Measurements from ENCODE around the gene TICAM2. TPM values are rescaled to one million over a fixed set of nuclear protein-coding genes. Genes with fewer than 3 reads are reported as not detected.

Gene TICAM2
- total and polyA plus RNA-seq, 10 of the 15 experiments (the other 5 are each of a cell fraction or from before 2014, with no cell fraction given): 0.14 to 7.0 (median 2.9) TPM

DNA sequence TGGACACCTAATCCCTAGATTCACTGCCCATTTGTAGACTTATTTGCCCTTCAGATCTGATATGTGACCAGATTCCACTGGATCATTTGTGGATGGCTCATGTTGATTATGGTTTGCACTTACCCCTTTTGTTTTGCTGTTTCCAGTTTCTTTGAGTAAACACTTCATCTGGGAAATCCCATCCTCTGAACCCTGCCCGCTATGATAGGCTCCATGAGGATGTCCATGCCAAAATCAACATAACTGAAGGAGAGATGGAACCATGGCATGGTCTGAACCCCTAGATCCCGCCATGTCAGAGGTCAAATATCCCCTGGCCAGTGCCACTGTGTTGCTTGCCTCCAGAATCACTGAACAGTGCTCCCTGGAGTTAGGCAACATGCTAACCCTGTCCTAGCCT lies 46.0 kb downstream of the TICAM2 start:
- in situ Hi-C loops (cut with MboI): no loop called here
- Histone ChIP-seq H3K9ac (ENCODE audit: control insufficient read depth, insufficient read depth, low read length) (no peak overlapping the region), H2AFZ (ENCODE audit: control insufficient read depth, low read depth, low read length) (no peak overlapping the region), H3K27ac (ENCODE audit: control insufficient read depth, insufficient read depth) (no peak overlapping the region), H3K4me1 (ENCODE audit: control insufficient read depth, insufficient read depth, low read length) (no peaks in the 10 kb centered on the region), H3K4me3 (no peak overlapping the region), H3K9me3 (replicated peaks; ENCODE audit: control insufficient read depth, insufficient read depth, low read length) (no peaks in the 10 kb centered on the region; the same call in 2 of the 3 replicates), H3K27me3 (replicated peaks in 1 of 2; ENCODE audit: control insufficient read depth in 2 of 2, insufficient read depth in 2 of 2, low read length in 1 of 2) (no peaks in the 10 kb centered on the region), H3K36me3 (ENCODE audit: control insufficient read depth in 2 of 2, insufficient read depth in 2 of 2, low read length in 1 of 2) (no peaks in the 10 kb centered on the region), H3K79me2 (ENCODE audit: control insufficient read depth, insufficient read depth, low read length) (no peaks in the 10 kb centered on the region), H4K20me1 (ENCODE audit: control insufficient read depth, insufficient read depth) (no peaks in the 10 kb centered on the region), H3K4me2 (ENCODE audit: control insufficient read depth, insufficient read depth) (no peak overlapping the region)
- 86% methylated on average over 2 of the region's 2 CpGs for WGBS (ENCODE audit: insufficient coverage, insufficient replicate concordance, low lambda C conversion rate, missing lambda C conversion rate)
- FAIRE-seq (no peak), DNase-seq (ENCODE audit: low read depth, low spot score) (no peak), ATAC-seq (no peak)
- ChIA-PET SMC1A (ENCODE audit: uncharacterized antibody, unreplicated experiment) (interaction anchor here (1.5 to 6.3 kb wide), 3 partner anchors 12 to 247 kb away, joined by 6 to 56 read pairs (median 32); no protein-coding TSS in a partner anchor), POLR2A (no interaction called here), CTCF (interaction anchor here (3.0 kb wide), 1 partner anchor 19 kb away, joined by 15 read pairs; no protein-coding TSS in a partner anchor), RAD21 (ENCODE audit: unreplicated experiment) (no interaction called here)
- no TSS peak for BruUV-seq (replicated peaks)
- intact Hi-C loops (cut with micrococcal nuclease; ENCODE audit: unreplicated experiment): no loop called here
- TF ChIP-seq, protein P1, sequence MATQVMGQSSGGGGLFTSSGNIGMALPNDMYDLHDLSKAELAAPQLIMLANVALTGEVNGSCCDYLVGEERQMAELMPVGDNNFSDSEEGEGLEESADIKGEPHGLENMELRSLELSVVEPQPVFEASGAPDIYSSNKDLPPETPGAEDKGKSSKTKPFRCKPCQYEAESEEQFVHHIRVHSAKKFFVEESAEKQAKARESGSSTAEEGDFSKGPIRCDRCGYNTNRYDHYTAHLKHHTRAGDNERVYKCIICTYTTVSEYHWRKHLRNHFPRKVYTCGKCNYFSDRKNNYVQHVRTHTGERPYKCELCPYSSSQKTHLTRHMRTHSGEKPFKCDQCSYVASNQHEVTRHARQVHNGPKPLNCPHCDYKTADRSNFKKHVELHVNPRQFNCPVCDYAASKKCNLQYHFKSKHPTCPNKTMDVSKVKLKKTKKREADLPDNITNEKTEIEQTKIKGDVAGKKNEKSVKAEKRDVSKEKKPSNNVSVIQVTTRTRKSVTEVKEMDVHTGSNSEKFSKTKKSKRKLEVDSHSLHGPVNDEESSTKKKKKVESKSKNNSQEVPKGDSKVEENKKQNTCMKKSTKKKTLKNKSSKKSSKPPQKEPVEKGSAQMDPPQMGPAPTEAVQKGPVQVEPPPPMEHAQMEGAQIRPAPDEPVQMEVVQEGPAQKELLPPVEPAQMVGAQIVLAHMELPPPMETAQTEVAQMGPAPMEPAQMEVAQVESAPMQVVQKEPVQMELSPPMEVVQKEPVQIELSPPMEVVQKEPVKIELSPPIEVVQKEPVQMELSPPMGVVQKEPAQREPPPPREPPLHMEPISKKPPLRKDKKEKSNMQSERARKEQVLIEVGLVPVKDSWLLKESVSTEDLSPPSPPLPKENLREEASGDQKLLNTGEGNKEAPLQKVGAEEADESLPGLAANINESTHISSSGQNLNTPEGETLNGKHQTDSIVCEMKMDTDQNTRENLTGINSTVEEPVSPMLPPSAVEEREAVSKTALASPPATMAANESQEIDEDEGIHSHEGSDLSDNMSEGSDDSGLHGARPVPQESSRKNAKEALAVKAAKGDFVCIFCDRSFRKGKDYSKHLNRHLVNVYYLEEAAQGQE (IDR thresholded peaks at IDR 0.05; ENCODE audit: low read depth, low read length): no peak
- TF ChIP-seq EED (IDR thresholded peaks at IDR 0.05; ENCODE audit: low read depth) (no peak), SMC3 (IDR thresholded peaks at IDR 0.05; ENCODE audit: borderline replicate concordance, low read length) (no peak)
- TF ChIP-seq, protein P2, sequence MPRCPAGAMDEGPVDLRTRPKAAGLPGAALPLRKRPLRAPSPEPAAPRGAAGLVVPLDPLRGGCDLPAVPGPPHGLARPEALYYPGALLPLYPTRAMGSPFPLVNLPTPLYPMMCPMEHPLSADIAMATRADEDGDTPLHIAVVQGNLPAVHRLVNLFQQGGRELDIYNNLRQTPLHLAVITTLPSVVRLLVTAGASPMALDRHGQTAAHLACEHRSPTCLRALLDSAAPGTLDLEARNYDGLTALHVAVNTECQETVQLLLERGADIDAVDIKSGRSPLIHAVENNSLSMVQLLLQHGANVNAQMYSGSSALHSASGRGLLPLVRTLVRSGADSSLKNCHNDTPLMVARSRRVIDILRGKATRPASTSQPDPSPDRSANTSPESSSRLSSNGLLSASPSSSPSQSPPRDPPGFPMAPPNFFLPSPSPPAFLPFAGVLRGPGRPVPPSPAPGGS (IDR thresholded peaks at IDR 0.05; ENCODE audit: borderline replicate concordance, insufficient read depth, low read depth, low read length, poor library complexity, severe bottlenecking): no peak

Data from GM12878 (cell line).